ENCODE data around the gene COL6A2.

DNA sequence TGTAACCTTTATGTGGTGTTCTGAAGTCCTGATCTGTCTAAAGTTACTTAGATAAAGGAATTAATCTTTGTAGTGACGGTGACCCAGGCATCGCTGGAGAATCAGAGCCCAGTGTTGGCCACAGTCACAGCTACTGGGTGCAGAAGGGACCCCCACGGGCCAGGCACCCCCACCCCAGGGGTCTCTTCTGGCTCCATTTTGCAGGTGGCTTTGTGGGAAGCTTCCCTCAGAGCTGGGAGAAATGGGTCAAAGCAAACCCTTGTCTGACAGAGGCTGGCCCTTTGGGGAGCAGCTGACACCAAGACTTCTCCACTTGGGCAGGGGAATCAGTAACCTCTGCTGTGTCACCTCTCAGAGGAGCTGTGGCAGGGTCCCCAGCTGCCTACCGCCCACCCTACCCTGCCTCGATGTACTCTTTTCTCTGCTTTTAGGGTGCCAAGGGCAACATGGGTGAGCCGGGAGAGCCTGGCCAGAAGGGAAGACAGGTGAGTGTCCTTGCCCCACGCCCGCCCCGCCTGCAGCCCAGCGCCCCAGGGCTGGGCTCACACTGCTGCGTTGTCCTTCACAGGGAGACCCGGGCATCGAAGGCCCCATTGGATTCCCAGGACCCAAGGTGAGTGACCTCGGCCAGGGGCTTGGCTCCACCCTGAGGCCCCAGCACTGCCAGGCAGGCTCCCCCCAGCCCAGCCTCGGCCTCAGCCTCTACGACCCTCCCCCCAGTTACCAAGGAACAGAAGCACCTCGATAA is 17.7 kb downstream of the COL6A2 start:
- TF ChIP-seq, protein P1, sequence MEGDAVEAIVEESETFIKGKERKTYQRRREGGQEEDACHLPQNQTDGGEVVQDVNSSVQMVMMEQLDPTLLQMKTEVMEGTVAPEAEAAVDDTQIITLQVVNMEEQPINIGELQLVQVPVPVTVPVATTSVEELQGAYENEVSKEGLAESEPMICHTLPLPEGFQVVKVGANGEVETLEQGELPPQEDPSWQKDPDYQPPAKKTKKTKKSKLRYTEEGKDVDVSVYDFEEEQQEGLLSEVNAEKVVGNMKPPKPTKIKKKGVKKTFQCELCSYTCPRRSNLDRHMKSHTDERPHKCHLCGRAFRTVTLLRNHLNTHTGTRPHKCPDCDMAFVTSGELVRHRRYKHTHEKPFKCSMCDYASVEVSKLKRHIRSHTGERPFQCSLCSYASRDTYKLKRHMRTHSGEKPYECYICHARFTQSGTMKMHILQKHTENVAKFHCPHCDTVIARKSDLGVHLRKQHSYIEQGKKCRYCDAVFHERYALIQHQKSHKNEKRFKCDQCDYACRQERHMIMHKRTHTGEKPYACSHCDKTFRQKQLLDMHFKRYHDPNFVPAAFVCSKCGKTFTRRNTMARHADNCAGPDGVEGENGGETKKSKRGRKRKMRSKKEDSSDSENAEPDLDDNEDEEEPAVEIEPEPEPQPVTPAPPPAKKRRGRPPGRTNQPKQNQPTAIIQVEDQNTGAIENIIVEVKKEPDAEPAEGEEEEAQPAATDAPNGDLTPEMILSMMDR (IDR thresholded peaks at IDR 0.05) = no peak
- TF ChIP-seq POLR2A (IDR thresholded peaks at IDR 0.05) = no peak
